GM21423 (cell line): Measurements from ENCODE around the gene CLIP1.
"Not testable (repeated sequence)": the region's sequence is repeated elsewhere in the genome, so short reads cannot be mapped to it uniquely, and the experiment has no call there.

Experiments used
- ATAC-seq: cut with Tn5 transposase; IDR thresholded peaks from one replicate; pipeline ENCODE4 v1.9.1; 2021; ENCODE audit warnings: mild to moderate bottlenecking, moderate library complexity; ENCODE audit not compliant: unreplicated experiment

The CLIP1 gene

DNA sequence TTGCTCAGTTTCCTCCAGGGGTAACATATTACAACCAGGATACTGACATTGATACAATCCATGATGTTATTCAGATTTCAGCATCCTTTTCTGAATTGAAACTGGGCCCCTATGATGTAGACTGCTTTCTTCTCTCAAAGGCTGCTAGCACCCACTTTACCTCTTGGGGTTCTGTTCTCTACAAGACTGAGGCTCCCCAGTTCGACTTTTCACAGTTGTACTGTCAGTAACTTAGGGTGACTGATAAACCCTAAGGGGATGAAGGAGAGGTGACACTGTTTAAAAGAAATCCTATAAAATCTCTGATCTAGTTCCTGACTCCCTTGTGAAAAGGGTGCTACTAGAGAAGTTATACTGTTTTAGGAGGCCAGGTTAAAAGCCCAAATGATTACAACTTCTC, 157.0 kb downstream of the CLIP1 start:
- ATAC-seq, result peak; percentile 7

DNA sequence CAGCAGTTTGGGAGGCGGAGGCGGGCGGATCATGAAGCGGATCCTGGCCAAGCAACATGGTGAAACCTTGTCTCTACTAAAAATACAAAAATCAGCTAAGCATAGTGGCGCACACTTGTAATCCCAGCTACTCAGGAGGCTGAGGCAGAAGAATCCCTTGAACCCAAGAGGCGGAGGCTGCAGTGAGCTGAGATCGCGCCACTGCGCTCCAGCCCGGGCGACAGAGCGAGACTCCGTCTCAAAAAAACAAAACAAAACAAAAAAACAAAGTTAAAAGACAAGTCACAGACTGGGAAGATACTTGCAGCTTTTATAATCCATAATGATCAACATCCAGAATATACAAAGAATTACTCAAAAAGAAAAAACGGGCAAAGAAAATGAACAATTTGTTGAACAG, 161.7 kb downstream of the CLIP1 start:
- not testable (repeated sequence) for ATAC-seq

DNA sequence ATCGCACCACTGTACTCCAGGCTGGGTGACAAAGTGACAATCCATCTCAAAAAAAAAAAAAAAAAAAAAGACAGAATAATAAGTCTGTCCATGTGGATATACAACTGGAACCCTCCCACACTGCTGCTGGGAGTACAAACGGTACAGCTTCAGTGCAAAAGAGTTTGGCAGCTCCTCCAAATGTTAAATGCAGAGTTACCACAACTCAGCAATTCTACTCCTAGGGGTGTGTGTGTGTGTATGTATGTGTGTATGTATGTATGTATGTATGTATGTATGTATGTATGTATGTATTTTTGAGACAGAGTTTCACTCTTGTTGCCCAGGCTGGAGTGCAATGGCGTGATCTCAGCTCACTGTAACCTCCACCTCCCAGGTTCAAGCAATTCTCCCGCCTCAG, 163.5 kb downstream of the CLIP1 start:
- ATAC-seq, result not testable (repeated sequence)

DNA sequence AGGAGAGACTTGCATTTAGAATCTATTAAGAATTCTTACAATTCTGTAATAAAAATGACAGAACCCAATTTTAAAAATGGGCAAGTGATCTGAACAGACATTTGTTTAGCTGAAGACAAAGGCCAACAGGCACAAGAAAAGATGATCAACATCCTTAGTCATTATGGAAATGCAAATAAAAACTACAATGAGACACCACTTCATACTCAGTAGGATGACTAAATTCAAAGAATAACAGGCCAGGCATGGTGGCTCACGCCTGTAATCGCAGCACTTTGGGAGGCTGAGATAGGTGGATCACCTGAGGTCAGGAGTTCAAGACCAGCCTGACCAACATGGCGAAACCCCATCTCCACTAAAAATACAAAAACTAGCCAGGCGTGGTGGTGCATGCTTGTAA, 164.0 kb downstream of the CLIP1 start:
- ATAC-seq, result not testable (repeated sequence)

DNA sequence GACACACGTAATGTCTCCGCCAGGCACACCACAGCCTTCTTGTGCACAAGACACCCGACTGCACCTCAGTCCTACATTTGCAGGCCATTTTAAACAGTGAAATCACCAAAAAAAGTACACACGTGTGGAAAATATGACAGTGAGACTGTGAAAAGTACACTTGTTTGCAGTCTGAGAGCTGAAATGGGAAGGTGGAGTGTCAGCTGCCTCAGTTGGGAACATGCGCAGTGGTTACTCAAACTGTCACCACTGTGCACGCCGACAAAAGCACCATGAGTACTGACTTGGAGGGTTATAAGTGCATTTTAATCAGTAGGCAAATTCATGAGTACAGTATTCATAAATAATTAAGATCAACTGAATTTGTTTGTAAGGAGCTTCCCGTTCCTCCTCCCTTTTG, 171.9 kb downstream of the CLIP1 start:
- no peak for ATAC-seq

- ATAC-seq, result no peak
Measured at GRCh38 chr12:122250047-122250446, 172.4 kb downstream of the CLIP1 start.

DNA sequence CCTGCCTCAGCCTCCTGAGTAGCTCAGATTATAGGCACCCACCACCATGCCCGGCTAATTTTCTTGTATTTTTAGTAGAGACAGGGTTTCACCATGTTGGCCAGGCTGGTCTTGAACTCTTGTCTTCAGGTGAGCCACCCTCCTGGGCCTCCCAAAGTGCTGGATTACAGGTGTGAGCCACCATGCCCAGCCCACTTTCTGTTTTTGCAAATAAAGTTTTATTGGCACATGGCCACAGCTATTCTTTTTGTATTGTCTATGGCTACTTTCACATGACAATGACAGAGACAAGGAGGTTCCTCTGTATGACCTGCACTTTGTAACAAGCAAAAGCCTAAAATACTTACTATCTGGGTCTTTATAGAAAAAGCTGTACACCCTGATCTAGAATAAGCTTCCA, 176.9 kb downstream of the CLIP1 start:
- ATAC-seq, result no peak

GRCh38 chr12:122244565-122245371, 177.7 kb downstream of the CLIP1 start:
- no peak for ATAC-seq

DNA sequence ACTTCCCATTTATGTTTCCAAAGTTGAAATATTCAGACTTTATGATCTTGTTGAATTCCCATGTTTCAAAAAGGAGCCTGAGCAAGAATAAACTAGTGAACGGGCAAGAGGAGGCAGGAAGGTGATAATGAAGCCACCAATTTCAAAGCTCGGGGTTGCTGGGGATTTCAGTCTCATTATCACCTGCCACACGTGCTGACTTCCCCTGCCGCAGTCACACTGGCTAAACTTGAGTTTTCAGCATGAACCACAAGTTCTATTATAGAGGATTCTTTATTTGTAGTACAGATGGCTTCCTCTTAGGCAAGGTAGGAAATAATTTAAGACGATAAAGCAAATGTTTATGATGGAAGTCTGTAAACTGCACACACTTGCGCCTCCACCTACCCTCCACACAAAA, 178.5 kb downstream of the CLIP1 start:
- no peak for ATAC-seq

- no peak for ATAC-seq
Measured at GRCh38 chr12:122238861-122239260, 183.6 kb downstream of the CLIP1 start.

- no peak for ATAC-seq
Measured at GRCh38 chr12:122235741-122236140, 186.7 kb downstream of the CLIP1 start.

DNA sequence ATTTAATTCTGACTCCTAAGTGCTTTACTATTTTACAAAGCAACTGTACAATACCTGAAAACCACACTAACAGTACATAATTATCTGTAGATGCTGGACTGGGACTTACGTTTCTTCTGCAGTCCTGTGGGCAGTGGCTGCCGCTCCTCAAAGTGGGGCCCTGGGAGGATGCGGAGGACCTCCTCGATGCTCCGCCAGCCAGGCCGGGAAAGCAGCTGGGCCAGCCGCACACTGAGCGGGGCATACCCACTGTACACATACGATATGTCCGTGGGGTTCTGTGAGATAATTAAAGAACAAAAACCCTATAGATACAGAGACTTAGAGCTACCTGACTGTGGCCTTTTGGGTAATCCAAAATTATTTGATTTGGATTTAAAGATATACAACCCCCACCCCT, 189.8 kb downstream of the CLIP1 start:
- no peak for ATAC-seq

DNA sequence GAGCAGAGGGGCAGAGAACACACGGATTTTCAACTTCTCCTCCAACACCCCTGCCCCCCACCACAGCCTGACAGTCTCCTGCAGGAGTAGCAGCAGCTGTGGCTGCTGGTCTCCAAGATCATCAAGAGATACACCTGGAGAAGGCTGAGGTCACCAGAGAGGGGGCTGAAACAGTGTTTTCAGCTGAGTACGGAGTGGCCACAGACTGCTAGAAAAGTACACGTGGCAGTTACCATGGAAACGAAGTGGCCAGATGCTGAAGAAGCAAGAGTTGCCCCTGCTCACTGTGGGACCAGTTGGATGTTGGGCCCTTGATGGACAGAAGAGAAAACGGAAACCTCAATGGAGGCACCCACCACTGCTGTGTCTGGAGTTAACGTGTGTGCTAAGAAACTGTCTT, 191.7 kb downstream of the CLIP1 start:
- ATAC-seq, result no peak

GRCh38 chr12:122228092-122228491, 194.4 kb downstream of the CLIP1 start:
- ATAC-seq, result no peak

DNA sequence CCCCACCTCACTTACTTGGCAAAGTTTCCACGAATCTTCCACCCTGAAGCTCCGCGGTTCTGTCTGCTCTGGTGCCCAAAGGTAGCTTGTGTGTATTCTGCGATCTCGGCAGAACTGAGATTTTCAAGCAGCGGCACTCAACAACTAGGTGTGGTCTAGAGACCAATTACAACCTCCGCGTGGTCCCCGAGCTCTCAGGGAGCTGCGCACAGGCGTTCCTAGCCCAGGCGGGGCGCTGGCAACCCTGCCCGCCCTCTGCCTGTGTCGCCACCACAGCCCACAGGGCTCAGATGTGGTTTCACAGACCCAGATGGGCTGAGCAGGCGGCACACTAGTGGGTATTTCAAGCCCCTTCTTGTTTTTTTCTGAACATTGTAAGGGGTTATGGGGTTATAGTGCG, 195.1 kb downstream of the CLIP1 start:
- no peak for ATAC-seq

DNA sequence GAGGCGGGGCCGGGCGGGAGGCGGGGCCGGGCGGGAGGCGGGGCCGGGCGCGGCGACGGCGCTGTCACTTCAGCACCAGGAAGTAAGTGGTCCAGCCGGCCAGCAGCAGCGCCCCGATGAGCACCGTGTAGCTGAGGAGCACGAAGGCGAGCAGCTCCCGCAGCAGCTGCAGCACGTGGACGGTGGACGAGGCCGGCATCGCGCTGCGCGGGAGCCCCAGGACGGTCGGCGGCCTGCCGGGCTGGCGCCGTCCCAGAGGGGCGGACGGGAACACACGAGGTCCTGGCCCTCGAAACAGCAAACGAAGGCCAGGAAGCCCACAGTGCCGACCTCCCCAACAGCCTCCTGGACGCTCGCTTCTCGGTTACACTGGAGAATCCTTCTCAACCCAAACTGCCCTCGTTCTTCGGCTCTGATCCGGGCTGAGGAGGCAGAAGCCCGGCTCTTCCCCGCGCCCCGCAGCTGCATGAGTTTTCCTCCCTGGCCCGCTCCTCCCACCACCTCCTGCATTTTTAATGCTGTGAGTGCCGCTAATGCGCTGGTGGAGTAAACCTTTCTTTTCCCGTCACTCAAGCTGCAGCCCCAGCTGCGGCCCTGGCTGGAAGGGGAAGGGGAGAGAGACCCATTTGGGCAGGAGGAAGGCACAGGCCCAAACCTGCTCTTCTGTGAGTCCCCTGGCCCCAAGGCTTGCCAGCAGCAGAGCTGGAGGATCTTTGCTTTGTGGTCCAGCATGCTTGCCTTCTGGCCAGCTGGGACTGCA, 195.9 kb downstream of the CLIP1 start:
- ATAC-seq, result no peak

GRCh38 chr12:122225683-122226365, 196.6 kb downstream of the CLIP1 start, which contains the start of gene DIABLO:
Gene DIABLO, minus strand, starts transcription at chr12:122226052. Its CDS starts 38 bp downstream, at chr12:122226014.
- ATAC-seq, result peak; percentile 94
